ENCODE measurements around the gene PLCL1.

GRCh38 chr2:197926673-197927072 is 122.3 kb downstream of the PLCL1 start:
- TF ChIP-seq CTCF (IDR thresholded peaks at IDR 0.05) (no peak), POLR2A (IDR thresholded peaks at IDR 0.05) (no peak)

Measured in adrenal gland (tissue), 5 donors.